SK-N-SH (cell line): Measurements from ENCODE around the gene PARP16. TPM values are rescaled to one million over a fixed set of nuclear protein-coding genes. Genes with fewer than 3 reads are reported as not detected.

Experiments used
- CTCF ChIA-PET: fragments of 300-600, 350-600 bp; formaldehyde crosslinking; extraction: SDS; loops from one replicate; lab custom pipeline; 2021; lab: Yijun Ruan, JAX
- POLR2A ChIA-PET: fragments of 350-600 bp; sonication (Branson Sonifier 250); formaldehyde crosslinking; extraction: SDS; loops from one replicate; lab custom pipeline; 2020; ENCODE audit warnings: antibody characterized with exemption, inconsistent platforms; lab: Yijun Ruan, JAX
- DNase-seq: peaks from one replicate; pipeline ENCODE4 v3.0.0; 2012
- H2AFZ ChIP-seq: fragments of 200-600 bp; sonication (generic); 2 replicates; pipeline ENCODE4 v1.8.1; 2016; ENCODE audit warnings: antibody characterized with exemption, mild to moderate bottlenecking, low read depth
- H3F3A ChIP-seq: fragments of 200-600 bp; sonication (generic); replicated peaks from 2 replicates; pipeline ENCODE3; 2016; ENCODE audit warnings: antibody characterized with exemption, mild to moderate bottlenecking; ENCODE audit not compliant: insufficient read depth
- H3K27ac ChIP-seq, 2 experiments: fragments of 200-500 bp in 1 of 2; fragments of 200-600 bp in 1 of 2; sonication (Bioruptor generic) in 1 of 2; sonication (generic), shearing (Covaris generic) in 1 of 2; 2 replicates each; pipeline versions ENCODE4 v1.5.1 to v1.6.1; 2014 to 2016; ENCODE audit warnings: low read depth in 2 of 2, inconsistent platforms in 1 of 2, low read length in 1 of 2, mild to moderate bottlenecking in 1 of 2, mixed read lengths in 1 of 2
- H3K27me3 ChIP-seq: fragments of 200-600 bp; sonication (generic), shearing (Covaris generic); 2 replicates; pipeline ENCODE4 v1.6.1; 2016; ENCODE audit warnings: mixed run types; ENCODE audit not compliant: insufficient read depth
- H3K36me3 ChIP-seq, 2 experiments: fragments of 200-500 bp in 1 of 2; fragments of 200-600 bp in 1 of 2; sonication (Bioruptor generic) in 1 of 2; sonication (generic) in 1 of 2; replicated peaks in 1 of 2; 2 replicates each; pipeline versions ENCODE3 to v1.5.1; 2014 to 2016; ENCODE audit warnings: low read length in 1 of 2, mild to moderate bottlenecking in 1 of 2; ENCODE audit not compliant: insufficient read depth in 2 of 2, control insufficient read depth in 1 of 2
- H3K4me1 ChIP-seq, 2 experiments: fragments of 200-500 bp in 1 of 2; fragments of 200-600 bp in 1 of 2; sonication (Bioruptor generic) in 1 of 2; sonication (generic), shearing (Covaris generic) in 1 of 2; 2 replicates each; pipeline versions ENCODE4 v1.5.1 to v1.6.1; 2014 to 2016; ENCODE audit warnings: low read depth in 1 of 2, low read length in 1 of 2, mixed run types in 1 of 2; ENCODE audit not compliant: insufficient read depth in 2 of 2, control insufficient read depth in 1 of 2
- H3K4me2 ChIP-seq: fragments of 200-600 bp; sonication (generic), shearing (Covaris generic); 2 replicates; pipeline ENCODE4 v1.6.1; 2017; ENCODE audit warnings: mixed run types
- H3K4me3 ChIP-seq, 2 experiments: fragments of 200-500 bp in 1 of 2; fragments of 200-600 bp in 1 of 2; sonication (Bioruptor generic) in 1 of 2; sonication (generic), shearing (Covaris generic) in 1 of 2; 2 replicates each; pipeline versions ENCODE4 v1.5.1 to v1.8.1; 2014 to 2016; ENCODE audit warnings: low read depth in 2 of 2, inconsistent platforms in 1 of 2, low read length in 1 of 2, mild to moderate bottlenecking in 1 of 2, mixed read lengths in 1 of 2, moderate library complexity in 1 of 2
- H3K79me2 ChIP-seq: fragments of 200-600 bp; sonication (generic); 2 replicates; pipeline ENCODE4 v1.8.1; 2017; ENCODE audit warnings: mild to moderate bottlenecking; ENCODE audit not compliant: insufficient read depth
- H3K9ac ChIP-seq: fragments of 200-600 bp; sonication (generic); 2 replicates; pipeline ENCODE4 v1.6.1; 2017; ENCODE audit warnings: mixed run types
- H3K9me2 ChIP-seq: fragments of 200-600 bp; sonication (generic); 2 replicates; pipeline ENCODE4 v1.6.1; 2017; ENCODE audit warnings: mixed run types
- H3K9me3 ChIP-seq: fragments of 200-600 bp; sonication (generic); 2 replicates; pipeline ENCODE4 v1.6.1; 2017; ENCODE audit warnings: mixed run types, mild to moderate bottlenecking, moderate library complexity
- H4K20me1 ChIP-seq: fragments of 200-600 bp; sonication (generic); 2 replicates; pipeline ENCODE4 v1.6.1; 2017; ENCODE audit warnings: mild to moderate bottlenecking, mixed run types; ENCODE audit not compliant: insufficient read depth
- CHD2 ChIP-seq: fragments of 150-350 bp; IDR thresholded peaks from 2 replicates; pipeline ENCODE4 v1.6.1; 2018; ENCODE audit warnings: low read length; ENCODE audit not compliant: partially characterized antibody
- EP300 ChIP-seq, 2 experiments: IDR thresholded peaks; 2 replicates each; pipeline versions ENCODE4 v1.4.0 to v1.6.1; 2012; ENCODE audit warnings: borderline replicate concordance in 1 of 2, low read depth in 1 of 2, low read length in 1 of 2
- EZH2phosphoT487 ChIP-seq: fragments of 200-600 bp; sonication (generic); IDR thresholded peaks from 2 replicates; pipeline ENCODE4 v1.6.1; 2017; ENCODE audit warnings: low read depth, mixed run types, mild to moderate bottlenecking, antibody characterized with exemption, moderate library complexity, borderline replicate concordance
- FOSL2 ChIP-seq: IDR thresholded peaks from 2 replicates; pipeline ENCODE4 v1.4.0; 2012; ENCODE audit warnings: low read depth, mild to moderate bottlenecking, moderate library complexity, borderline replicate concordance
- FOXM1 ChIP-seq: IDR thresholded peaks from 2 replicates; pipeline ENCODE4 v1.4.0; 2012; ENCODE audit warnings: low read depth, mild to moderate bottlenecking
- GABPA ChIP-seq: IDR thresholded peaks from 2 replicates; pipeline ENCODE4 v1.4.0; 2012; ENCODE audit warnings: low read depth, mild to moderate bottlenecking
- GATA2 ChIP-seq: sonication (generic); formaldehyde crosslinking; IDR thresholded peaks from 2 replicates; pipeline ENCODE4 v1.5.0; 2020; ENCODE audit warnings: mild to moderate bottlenecking, missing genetic modification reagents
- MAX ChIP-seq: IDR thresholded peaks from 2 replicates; pipeline ENCODE4 v1.4.0; 2012; ENCODE audit warnings: low read depth
- NRF1 ChIP-seq: IDR thresholded peaks from 2 replicates; pipeline ENCODE4 v1.6.1; 2012; ENCODE audit warnings: low read depth, mild to moderate bottlenecking, low read length
- PBX3 ChIP-seq: IDR thresholded peaks from 2 replicates; pipeline ENCODE4; 2012
- RCOR1 ChIP-seq: fragments of 150-350 bp; IDR thresholded peaks from 2 replicates; pipeline ENCODE4 v1.6.1; 2017; ENCODE audit warnings: antibody characterized with exemption, low read length
- RFX5 ChIP-seq: IDR thresholded peaks from 2 replicates; pipeline ENCODE4 v1.6.1; 2012; ENCODE audit warnings: mild to moderate bottlenecking, improper control_type of control experiment, low read length
- SMC3 ChIP-seq: IDR thresholded peaks from 2 replicates; pipeline ENCODE4 v1.6.1; 2012; ENCODE audit warnings: low read depth, low read length, improper control_type of control experiment
- TEAD4 ChIP-seq: IDR thresholded peaks from 2 replicates; pipeline ENCODE4 v1.4.0; 2012; ENCODE audit warnings: mild to moderate bottlenecking, borderline replicate concordance; ENCODE audit not compliant: insufficient read depth
- WGBS: methylation state at CpG from one replicate; pipeline ENCODE4 v1.1.6; 2017; ENCODE audit warnings: low lambda C conversion rate; 5-methylcytosine and 5-hydroxymethylcytosine counted together
- polyA plus RNA-seq, 3 experiments: library from polyadenylated mRNA; depleted of rRNA; stranded (reverse); fragments of >200 nt; gene quantifications; 2 replicates each; pipeline ENCODE4 v1.2.3, GENCODE V29; 2012

Gene PARP16
- polyA plus RNA-seq, 1 of the 3 experiments (the other 2 are of a cell fraction) = 6.3 TPM

GRCh38 chr15:65264863-65265430 is 21.7 kb downstream of the PARP16 start:
- ChIA-PET POLR2A (interaction anchor here (1.0 kb wide), 1 partner anchor 22 kb away, joined by 4 read pairs; the partner anchor contains the start of gene PARP16), CTCF (interaction anchor here (0.6 to 2.9 kb wide), 3 partner anchors 14 to 113 kb away, joined by 3 to 6 read pairs (median 4); no protein-coding TSS in a partner anchor)
- Histone ChIP-seq H3F3A (no peaks in the 10 kb centered on the region), H3K9me2 (no peaks in the 10 kb centered on the region), H3K79me2 (no peaks in the 10 kb centered on the region), H3K27ac (no peak overlapping the region), H3K4me2 (no peak overlapping the region), H3K9me3 (no peaks in the 10 kb centered on the region), H3K4me1 (no peaks in the 10 kb centered on the region; a peak in 1 of 4 replicates), H3K27me3 (no peaks in the 10 kb centered on the region), H3K36me3 (peaks cover 0 to 15% of the 10 kb centered on the region in 2 experiments), H3K4me3 (no peak overlapping the region), H2AFZ (no peak overlapping the region), H4K20me1 (no peaks in the 10 kb centered on the region), H3K9ac (no peak overlapping the region)
- no CpG with 5 or more reads among the region's 2 CpGs for WGBS
- TF ChIP-seq EP300 (IDR thresholded peaks at IDR 0.05; ENCODE audit: borderline replicate concordance in 1 of 2, low read depth in 1 of 2, low read length in 1 of 2) (no peak), CHD2 (no peak), GATA2 (no peak), SMC3 (no peak), FOSL2 (no peak), RFX5 (no peak), EZH2phosphoT487 (no peak), FOXM1 (no peak), TEAD4 (no peak), RCOR1 (no peak), MAX (no peak), NRF1 (no peak)
- no peak for DNase-seq

GRCh38 chr15:65263313-65263712 is 23.4 kb downstream of the PARP16 start:
- CTCF ChIA-PET = interaction anchor here (1.0 to 2.5 kb wide), 2 partner anchors 7 to 74 kb away, joined by 3 to 13 read pairs; no protein-coding TSS in a partner anchor
- no peak for TF ChIP-seq PBX3
- no peak for TF ChIP-seq GABPA
- no peaks in the 10 kb centered on the region for H3F3A ChIP-seq
- H3K9ac ChIP-seq = no peak overlapping the region
- no peaks in the 10 kb centered on the region for H3K79me2 ChIP-seq
- no peaks in the 10 kb centered on the region for H4K20me1 ChIP-seq
- H3K27me3 ChIP-seq = no peaks in the 10 kb centered on the region
- H2AFZ ChIP-seq = no peak overlapping the region
- WGBS = 98% methylated on average over 4 of the region's 4 CpGs
- POLR2A ChIA-PET = interaction anchor here (1.2 kb wide), 1 partner anchor 23 kb away, joined by 4 read pairs; the partner anchor contains the start of gene PARP16
- H3K4me2 ChIP-seq = no peak overlapping the region
- H3K4me1 ChIP-seq = no peaks in the 10 kb centered on the region; a peak in 1 of 4 replicates
- no peak overlapping the region for H3K4me3 ChIP-seq
- no peaks in the 10 kb centered on the region for H3K9me3 ChIP-seq
- H3K9me2 ChIP-seq = no peaks in the 10 kb centered on the region
- H3K36me3 ChIP-seq = peaks cover 0 to 30% of the 10 kb centered on the region in 2 experiments
- no peak for DNase-seq
- H3K27ac ChIP-seq = no peak overlapping the region
